PFSK-1 (cell line): ENCODE results near the gene RELA.

Source experiments
- FOXP2 ChIP-seq: optimal IDR thresholded peaks from 2 replicates; pipeline ENCODE3; 2011; ENCODE audit warnings: borderline replicate concordance, control low read depth, inconsistent platforms; ENCODE audit not compliant: insufficient read depth; ENCODE audit errors: extremely low read length, extremely low read depth
- POLR2AphosphoS5 ChIP-seq: IDR thresholded peaks from 2 replicates; pipeline ENCODE4 v1.6.1; 2012; ENCODE audit warnings: low read depth, mild to moderate bottlenecking, control low read depth, low read length, moderate library complexity
- SIN3A ChIP-seq: IDR thresholded peaks from 2 replicates; pipeline ENCODE4 v1.6.1; 2012; ENCODE audit warnings: mild to moderate bottlenecking, low read length, moderate library complexity, borderline replicate concordance; ENCODE audit not compliant: insufficient read depth
- TAF1 ChIP-seq: IDR thresholded peaks from 2 replicates; pipeline ENCODE4 v1.6.1; 2012; ENCODE audit warnings: low read length, control low read depth, borderline replicate concordance; ENCODE audit not compliant: insufficient read depth
- TF ChIP-seq, protein P1 (sequence below), 2 experiments: IDR thresholded peaks; 2 replicates each; pipeline versions ENCODE4 v1.6.1 to v1.8.0; 2011 to 2012; ENCODE audit warnings: low read depth in 2 of 2, low read length in 2 of 2, control low read depth in 1 of 2, inconsistent platforms in 1 of 2, mild to moderate bottlenecking in 1 of 2, moderate library complexity in 1 of 2; ENCODE audit not compliant: insufficient read depth in 1 of 2

DNA sequence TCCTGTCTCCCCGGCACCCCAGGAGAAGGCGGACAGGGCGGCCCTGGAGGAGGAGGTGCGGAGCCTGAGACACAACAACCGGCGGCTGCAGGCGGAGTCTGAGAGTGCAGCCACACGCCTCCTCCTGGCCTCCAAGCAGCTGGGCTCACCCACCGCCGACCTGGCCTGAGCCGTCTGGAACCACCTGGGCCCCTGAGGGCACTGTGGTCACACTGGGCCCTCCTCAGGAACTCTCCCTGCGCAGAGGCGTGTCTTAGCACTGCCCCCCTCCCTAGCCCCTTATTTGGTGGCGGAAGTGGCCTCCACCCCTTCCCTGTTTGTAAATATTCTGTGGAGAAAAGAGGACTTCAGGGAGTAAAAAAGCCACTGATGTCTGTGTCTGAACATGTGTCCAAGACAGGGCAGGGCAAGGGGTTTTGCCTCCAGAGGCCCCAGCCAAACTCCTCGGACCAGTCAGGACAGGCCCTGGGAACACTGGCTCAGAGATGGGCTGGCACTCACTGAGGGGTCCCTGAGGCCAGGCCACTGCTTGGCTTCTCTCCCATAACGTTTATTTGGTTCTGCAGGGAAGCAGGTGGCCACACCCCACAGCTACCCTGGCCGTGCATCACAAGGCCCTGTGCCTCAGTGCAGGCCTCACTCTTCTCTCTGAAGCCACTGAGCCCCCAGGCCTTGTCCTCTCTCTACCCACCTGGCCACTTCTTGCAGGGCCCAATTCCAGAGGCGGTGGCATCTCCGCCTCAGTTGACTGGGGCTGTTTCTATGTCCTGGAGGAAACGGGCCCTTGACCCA is 12.0 kb downstream of the RELA start:
- TF ChIP-seq SIN3A = no peak
- TF ChIP-seq TAF1 = no peak
- TF ChIP-seq, protein P1, sequence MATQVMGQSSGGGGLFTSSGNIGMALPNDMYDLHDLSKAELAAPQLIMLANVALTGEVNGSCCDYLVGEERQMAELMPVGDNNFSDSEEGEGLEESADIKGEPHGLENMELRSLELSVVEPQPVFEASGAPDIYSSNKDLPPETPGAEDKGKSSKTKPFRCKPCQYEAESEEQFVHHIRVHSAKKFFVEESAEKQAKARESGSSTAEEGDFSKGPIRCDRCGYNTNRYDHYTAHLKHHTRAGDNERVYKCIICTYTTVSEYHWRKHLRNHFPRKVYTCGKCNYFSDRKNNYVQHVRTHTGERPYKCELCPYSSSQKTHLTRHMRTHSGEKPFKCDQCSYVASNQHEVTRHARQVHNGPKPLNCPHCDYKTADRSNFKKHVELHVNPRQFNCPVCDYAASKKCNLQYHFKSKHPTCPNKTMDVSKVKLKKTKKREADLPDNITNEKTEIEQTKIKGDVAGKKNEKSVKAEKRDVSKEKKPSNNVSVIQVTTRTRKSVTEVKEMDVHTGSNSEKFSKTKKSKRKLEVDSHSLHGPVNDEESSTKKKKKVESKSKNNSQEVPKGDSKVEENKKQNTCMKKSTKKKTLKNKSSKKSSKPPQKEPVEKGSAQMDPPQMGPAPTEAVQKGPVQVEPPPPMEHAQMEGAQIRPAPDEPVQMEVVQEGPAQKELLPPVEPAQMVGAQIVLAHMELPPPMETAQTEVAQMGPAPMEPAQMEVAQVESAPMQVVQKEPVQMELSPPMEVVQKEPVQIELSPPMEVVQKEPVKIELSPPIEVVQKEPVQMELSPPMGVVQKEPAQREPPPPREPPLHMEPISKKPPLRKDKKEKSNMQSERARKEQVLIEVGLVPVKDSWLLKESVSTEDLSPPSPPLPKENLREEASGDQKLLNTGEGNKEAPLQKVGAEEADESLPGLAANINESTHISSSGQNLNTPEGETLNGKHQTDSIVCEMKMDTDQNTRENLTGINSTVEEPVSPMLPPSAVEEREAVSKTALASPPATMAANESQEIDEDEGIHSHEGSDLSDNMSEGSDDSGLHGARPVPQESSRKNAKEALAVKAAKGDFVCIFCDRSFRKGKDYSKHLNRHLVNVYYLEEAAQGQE (IDR thresholded peaks at IDR 0.05; ENCODE audit: insufficient read depth in 1 of 2, low read depth in 2 of 2, low read length in 2 of 2) = no peak
- no peak for TF ChIP-seq POLR2AphosphoS5
- no peak for TF ChIP-seq FOXP2
